H1 (cell line): ENCODE data around the gene HOXB5.

Experiments
- CBX8 ChIP-seq: fragments of 300-800, 300-1000 bp; sonication (generic); IDR thresholded peaks from 2 replicates; pipeline ENCODE4 v1.7.1; 2016; ENCODE audit warnings: low read depth, low read length, borderline replicate concordance
- CHD2 ChIP-seq: IDR thresholded peaks from 2 replicates; pipeline ENCODE4 v1.6.1; 2012; ENCODE audit warnings: low read length, improper control_type of control experiment
- CTCF ChIP-seq, 3 experiments: IDR thresholded peaks; 1 replicate in 2 of 3; 2 replicates in 1 of 3; pipeline versions ENCODE4 v1.5.1 to v1.6.1; 2011; ENCODE audit warnings: low read length in 3 of 3, mild to moderate bottlenecking in 3 of 3, inconsistent platforms in 2 of 3, low read depth in 1 of 3, moderate library complexity in 1 of 3; ENCODE audit not compliant: insufficient read depth in 1 of 3; ENCODE audit errors: control extremely low read depth in 1 of 3
- EGR1 ChIP-seq: IDR thresholded peaks from 2 replicates; pipeline ENCODE4 v1.6.1; 2011; ENCODE audit warnings: low read depth, low read length, borderline replicate concordance
- EP300 ChIP-seq, 2 experiments: IDR thresholded peaks; 1 replicate in 1 of 2; 2 replicates in 1 of 2; pipeline ENCODE4 v1.6.1; 2011 to 2012; ENCODE audit warnings: low read depth in 2 of 2, low read length in 2 of 2, mild to moderate bottlenecking in 2 of 2, borderline replicate concordance in 1 of 2, inconsistent platforms in 1 of 2, moderate library complexity in 1 of 2
- GABPA ChIP-seq: IDR thresholded peaks from 2 replicates; pipeline ENCODE4 v1.6.1; 2011; ENCODE audit warnings: mild to moderate bottlenecking, low read length, moderate library complexity, borderline replicate concordance; ENCODE audit not compliant: insufficient read depth
- GTF2F1 ChIP-seq: IDR thresholded peaks from 2 replicates; pipeline ENCODE4 v1.6.1; 2012; ENCODE audit warnings: low read depth, low read length, improper control_type of control experiment, borderline replicate concordance
- JUND ChIP-seq: IDR thresholded peaks from 2 replicates; pipeline ENCODE4 v1.6.1; 2011; ENCODE audit warnings: mild to moderate bottlenecking, improper control_type of control experiment, low read length
- KDM1A ChIP-seq: fragments of 200-600, 300-600 bp; sonication (generic); IDR thresholded peaks from 2 replicates; pipeline ENCODE4 v1.7.1; 2016; ENCODE audit warnings: mild to moderate bottlenecking, low read length, borderline replicate concordance
- POLR2AphosphoS5 ChIP-seq: IDR thresholded peaks from 2 replicates; pipeline ENCODE4 v1.6.1; 2011; ENCODE audit warnings: low read depth, low read length
- SIN3A ChIP-seq, 2 experiments: IDR thresholded peaks in 1 of 2; conservative IDR thresholded peaks in 1 of 2; 2 replicates each; pipeline ENCODE4 v1.6.1; 2011 to 2012; ENCODE audit warnings: low read length in 2 of 2, improper control_type of control experiment in 1 of 2, low read depth in 1 of 2, mild to moderate bottlenecking in 1 of 2

GRCh38 chr17:48576479-48577309 is 16.9 kb downstream of the HOXB5 start:
- TF ChIP-seq EP300 (IDR thresholded peaks at IDR 0.05; ENCODE audit: borderline replicate concordance in 1 of 2, low read depth in 2 of 2, low read length in 2 of 2): no peak
- no peak for TF ChIP-seq SIN3A (conservative IDR thresholded peaks at IDR 0.05 in 1 of 2, IDR thresholded peaks at IDR 0.05 in 1 of 2; ENCODE audit: low read depth in 1 of 2, low read length in 2 of 2)
- TF ChIP-seq KDM1A: no peak
- no peak; the same call in 1 of the 2 replicates for TF ChIP-seq CBX8
- TF ChIP-seq POLR2AphosphoS5: no peak
- TF ChIP-seq EGR1: 0 out of 2 replicates have a peak, but pooled peaks have one; percentile 22
- no peak for TF ChIP-seq CTCF (IDR thresholded peaks at IDR 0.05; ENCODE audit: control extremely low read depth in 1 of 3, insufficient read depth in 1 of 3, low read depth in 1 of 3, low read length in 3 of 3)
- TF ChIP-seq GABPA: no peak
- no peak for TF ChIP-seq GTF2F1
- no peak for TF ChIP-seq JUND
- TF ChIP-seq CHD2: no peak
